Measurements from ENCODE around the gene PRDM16.

PRDM16 gene

DNA sequence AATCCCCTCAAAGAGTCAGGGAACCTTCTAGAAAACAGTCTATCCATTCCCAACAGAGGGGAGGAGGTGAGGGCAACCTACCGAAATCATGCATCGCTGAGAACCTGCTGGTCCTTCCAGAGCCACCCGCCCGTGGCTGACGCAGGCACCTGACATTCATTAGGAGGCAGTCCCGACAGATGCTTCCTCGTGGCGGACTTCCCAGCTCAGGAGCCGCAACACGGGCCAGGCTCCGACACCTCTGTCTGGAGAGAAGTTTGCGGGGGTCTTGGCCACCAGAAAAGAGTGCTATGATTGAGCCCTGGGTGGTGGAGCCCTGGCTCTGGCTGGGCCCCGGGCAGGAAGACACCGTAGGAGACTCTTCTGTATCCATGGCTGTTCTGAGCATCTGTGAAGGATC is 299.1 kb downstream of the PRDM16 start:
- DNase-seq: no peak

DNA sequence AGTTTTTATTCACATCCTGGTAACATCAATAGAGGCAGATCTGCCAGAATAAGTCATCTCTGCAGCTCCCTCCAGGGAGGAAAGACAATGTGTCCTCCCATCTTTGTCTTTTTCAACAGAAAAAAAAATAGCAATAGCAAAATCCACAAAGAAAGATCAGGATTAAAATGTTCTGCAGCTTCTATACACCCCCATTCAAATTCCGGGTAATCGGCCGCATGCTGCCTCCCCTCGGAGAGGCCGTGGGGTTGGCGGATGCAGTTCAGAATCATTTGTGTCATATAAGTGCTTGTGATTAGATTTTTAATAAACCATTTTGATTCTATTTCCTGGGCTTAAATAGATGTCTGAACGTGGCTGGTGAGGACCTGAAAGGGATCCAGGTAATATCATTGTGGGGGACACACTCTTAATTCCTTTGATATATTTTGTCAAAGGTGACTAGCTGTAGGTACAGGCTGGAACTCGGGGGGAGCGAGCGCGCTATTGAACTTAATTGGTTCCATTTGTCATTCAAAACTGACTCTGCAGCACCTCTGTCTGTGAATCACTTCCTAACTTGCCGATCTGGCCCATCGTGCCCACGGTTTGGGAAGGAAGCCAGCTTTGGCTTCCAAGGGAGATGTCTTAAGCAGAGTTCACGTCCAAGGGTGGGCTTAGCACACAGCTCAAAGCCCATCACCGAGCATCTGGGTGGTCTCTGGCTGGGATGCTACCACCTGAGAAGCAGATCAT is 299.9 kb downstream of the PRDM16 start:
- DNase-seq: no peak

DNA sequence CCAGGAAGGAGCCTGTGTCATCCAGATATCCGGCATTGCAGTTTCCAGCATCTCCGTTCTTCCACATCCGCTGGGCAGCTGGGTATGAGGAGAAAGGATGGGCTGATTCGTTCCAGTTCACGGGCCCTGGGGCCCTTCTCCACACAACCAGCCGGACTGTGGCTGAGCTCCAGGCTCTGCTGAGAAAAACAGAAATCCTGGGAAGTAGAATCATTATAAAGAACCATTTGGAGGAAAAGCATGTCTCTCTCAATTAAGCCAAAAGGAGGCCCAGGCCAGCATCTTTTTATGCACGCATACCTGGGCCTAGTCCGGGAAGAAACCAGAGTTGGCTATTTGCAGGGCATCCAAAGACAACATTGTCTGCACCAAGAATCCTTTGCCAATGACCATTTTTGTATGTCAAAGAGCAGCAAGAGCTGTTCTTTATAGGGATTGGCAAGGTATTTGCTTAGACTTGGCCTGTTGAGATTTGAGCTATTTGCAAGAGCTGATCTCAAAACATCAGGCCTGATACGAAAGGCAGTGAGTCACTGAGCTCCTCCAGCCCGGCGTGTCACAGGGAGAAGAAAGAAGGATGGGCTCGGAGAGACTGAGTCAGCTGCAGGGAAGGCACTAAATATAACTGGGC is 300.6 kb downstream of the PRDM16 start:
- no peak for DNase-seq

DNA sequence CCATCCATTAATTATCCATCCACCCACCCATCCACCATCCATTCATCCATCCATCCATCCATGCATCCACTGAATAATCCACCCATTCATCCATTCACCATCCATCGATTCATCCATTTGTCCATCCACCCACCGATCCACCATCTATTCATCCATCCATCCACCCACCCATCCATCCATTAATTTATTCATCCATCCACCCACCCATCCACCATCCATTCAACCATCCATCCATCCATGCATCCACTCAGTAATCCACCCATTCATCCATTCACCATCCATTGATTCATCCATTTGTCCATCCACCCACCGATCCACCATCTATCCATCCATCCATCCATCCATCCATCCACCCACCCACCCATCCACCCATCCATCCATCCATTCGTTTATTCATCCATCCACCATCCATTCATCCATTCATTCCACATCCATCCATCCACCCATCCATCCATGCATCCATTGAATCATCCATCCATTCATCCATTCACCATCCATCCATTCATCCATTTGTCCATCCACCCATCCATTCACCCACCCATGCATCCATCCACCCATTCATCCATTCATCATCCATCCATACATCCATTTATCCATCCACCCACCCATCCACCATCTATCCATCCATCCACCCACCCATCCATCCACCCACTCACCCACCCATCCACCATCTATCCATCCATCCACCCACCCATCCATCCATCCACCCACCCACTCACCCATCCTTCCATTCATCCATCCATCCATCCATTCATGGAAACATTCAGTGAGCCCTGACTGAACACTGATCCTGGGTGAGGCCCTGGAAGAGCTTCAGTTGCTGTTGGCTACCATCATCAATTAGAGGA is 302.1 kb downstream of the PRDM16 start:
- DNase-seq: no peak

DNA sequence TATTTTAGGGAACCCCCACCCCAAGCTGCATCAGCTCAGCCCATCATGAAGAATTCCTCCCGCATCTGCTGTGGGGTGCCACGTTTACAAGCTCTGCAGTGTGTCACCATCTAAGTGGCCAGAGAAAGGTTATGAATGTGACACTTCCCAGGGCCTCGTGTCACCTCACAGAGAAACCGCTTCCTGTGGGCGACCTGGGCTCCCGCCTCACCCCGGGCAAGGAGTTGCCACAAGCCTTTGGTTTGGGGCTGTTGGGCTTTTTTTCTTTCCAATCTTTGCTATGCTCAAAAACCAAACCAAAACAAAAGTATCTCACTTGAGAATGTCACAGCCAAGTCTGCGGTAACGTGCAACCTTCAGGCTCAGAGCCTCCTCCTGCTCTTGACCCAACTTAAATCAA is 303.3 kb downstream of the PRDM16 start:
- DNase-seq: no peak

DNA sequence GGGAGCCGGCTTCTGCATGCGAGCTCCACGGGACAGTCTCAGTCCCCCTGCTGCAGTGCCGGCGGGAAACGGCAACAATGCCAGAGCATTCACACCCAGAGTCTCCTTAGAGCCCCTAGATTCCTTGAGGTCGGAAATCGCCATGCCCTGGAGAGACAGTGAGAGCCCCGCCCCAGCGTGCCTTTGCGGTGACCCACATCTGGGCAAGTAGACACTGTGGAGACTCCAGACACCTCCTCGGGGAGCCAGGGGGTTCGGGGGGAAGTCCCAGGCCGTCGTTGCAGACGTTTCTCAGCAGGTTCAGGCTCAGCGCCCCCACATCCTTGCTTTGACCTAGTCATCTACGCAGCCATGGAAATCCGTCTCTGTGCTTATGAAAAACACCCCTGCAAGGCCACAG is 304.2 kb downstream of the PRDM16 start:
- DNase-seq: no peak

DNA sequence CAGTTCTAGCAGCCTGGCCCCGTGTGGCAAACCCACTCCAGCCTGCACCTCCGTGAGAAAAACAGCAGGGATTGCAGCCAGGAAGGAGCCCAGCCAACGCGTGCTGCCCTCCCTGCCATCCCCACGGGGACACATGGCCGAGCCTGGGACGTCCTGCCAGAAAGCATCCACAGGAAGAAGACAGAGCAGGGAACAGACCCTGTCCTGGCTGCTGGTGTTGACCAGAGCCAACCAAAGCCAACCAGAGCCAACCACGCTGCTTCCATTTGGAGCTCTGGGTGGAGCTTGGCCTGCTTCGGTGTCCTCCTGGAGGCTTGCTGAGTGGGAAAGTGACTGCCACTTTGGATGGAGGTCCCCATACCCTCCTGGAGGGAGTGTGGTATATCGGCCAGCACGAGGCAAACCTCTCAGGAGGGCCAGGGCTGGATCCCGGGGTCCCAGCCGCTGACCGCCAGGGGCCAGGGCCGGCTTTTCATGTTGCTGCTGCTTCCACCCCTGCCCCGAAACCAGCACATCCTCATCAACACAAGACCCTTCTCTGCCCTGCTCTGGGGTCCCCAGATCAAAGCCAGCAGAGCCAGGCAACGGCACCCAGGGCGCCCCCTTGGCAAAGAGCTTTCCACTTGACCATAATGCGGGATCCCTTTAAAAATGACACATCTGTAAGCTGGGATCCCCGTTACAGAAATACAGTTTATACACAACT is 304.9 kb downstream of the PRDM16 start:
- no peak for DNase-seq

DNA sequence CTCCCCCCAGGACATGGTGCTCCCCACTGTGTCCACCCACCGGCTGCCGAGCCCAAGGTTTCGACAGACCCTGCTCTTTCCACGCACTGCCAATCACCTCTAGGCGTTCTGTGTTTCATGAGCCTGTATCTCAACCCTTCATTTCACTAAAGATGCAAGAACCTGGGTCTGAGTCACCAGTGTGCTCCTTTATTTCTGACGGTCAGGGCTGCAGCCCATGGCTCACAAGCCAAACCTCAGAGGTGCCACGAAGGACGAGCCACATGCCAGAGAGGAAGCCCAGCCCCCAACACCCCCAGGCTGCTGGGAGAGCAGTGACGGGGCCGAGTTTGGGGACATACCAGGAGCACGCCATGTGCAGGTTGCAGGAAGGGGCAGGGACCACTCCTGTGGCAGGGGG is 306.2 kb downstream of the PRDM16 start:
- no peak for DNase-seq

DNA sequence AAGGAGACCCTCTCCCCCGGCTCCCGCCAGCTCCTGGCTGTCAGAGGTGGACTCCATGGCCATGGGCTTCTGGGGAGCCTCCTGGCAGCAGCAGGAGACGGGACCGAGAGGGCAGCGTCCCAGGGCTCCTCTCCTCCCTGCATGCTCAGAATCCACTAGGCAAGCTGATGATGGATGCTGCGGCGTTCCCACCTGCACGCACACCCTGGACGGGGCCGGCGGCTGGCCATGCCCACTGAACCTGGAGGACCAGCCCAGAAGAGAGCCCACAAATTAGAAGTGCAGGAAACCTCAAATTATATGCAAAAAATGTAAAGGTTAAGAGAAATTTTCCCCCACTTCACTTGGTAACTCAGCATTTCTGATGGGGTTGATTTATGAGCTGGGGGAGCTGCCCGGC is 308.2 kb downstream of the PRDM16 start:
- DNase-seq: no peak

DNA sequence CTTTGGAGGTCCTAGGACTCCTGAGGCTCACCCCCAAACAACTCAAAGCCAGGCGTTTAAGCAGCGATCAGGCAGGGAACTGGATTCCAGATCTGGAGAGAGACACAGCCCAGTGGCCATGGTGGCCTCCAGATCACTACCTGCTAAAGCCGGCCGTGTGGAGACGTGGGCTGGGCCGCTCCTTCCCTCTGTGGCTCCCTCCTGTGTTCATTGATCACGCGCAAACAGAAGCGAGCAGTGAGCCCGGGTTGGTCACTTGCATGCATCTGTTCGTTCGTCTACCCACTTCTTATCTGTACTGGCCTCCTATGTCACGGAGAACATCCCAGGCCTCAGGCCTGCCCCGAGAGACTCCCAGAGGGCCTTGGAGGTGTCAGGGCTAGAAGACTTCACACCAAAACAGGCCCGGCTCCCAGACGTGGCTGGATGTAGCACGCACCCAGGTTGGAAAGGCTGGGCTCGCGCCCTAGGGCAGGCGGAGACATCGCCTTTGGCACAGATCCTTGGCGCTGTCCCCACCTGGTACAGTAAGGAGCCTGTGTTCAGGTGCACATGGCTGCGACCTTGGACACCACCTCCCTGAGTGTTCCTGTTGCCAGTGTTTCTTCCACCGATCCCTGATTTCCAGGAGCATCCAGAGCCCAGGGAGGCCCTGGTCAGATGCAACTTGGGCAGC is 308.7 kb downstream of the PRDM16 start:
- DNase-seq: no peak

DNA sequence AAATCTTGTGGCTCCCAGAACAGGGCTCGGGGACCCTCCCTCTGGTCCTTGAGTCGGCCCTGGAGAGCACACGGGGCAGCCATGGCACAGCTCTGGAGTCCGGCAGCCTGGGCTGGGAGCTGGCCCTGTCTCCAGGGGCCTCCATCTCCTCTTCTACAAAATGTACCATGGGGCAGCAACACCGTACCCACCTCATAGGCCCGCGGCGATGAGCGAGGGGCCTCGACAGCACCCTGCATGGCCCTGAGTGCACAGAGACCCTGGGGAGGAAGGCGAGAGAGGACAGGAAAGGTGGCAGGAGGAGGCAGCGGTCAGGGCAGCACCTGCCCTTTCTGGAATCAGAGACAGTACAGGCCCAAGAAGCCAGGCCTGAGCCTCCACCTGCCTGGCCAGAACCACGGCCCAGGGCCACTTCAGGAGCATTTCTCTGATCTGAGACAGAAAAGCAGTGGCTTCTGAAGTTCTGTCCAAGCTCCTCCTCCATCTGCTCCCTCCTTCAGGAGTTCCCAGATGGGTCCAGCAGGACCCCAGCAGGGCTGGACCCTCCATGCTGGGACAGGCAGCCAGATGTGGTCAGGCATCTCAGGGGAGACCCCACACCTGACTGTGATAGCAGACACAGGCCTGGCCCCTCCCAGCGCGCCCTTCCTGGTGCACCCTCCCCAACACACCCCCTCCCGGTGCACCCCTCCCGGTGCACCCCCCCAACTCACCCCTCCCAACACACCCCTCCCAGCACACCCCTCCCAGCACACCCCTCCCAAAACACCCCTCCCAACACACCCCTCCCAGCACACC is 309.6 kb downstream of the PRDM16 start:
- no peak for DNase-seq

DNA sequence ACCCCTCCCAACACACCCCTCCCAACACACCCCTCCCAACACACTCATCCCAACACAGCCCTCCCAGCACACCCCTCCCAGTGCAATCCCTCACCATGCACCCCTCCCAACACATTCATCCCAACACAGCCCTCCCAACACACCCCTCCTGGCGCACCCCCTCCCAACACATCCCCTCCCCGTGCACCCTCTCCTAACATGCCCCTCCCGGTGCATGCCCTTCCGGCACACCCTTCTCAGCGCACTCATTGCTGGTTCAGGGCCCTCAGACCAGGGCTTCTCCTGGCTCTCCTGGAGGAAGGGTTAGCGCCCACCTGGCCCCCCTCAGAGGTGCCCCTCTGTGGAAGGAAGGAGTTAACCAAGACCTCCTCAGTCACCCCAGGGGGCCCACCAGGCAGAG is 310.9 kb downstream of the PRDM16 start:
- DNase-seq: no peak

DNA sequence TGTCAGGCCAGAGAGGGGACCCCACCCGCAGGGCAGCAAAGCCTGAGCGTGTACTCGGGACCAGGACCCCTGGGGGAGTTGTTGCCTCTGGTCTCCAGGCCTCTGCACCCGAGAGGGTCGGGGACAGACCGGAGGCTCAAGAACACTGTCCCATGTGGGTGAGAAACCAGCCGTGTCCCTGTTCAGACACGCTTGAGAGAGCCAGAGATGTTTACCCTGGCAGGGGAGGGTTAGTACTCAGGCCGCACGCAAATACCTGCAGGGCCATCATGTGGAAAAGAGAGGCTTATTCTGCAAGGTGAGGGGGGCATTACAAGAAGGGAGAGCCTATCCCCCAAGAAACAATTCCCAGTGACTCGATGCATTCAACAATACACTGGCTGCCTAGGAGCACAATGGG is 311.5 kb downstream of the PRDM16 start:
- no peak for DNase-seq

DNA sequence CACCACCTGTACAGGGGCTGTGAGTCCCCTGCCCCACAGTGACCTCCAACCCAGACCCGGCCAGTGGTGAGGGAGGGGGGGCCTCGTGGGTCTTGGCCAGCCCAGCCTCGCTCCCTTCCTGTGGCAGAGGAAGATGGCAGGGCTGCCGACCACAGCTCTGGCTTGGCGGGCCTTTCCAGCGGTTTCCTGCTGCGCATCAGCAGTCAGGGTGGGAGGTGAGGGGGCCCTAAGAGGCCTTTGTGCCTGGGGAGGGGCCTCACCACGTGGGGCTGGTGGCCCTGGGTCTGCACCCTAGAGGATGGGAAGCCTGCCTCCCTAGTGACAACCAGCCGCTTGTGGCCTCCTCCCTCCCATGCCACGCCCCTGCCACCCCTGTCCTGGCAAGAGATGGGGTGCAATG is 312.9 kb downstream of the PRDM16 start:
- no peak for DNase-seq

DNA sequence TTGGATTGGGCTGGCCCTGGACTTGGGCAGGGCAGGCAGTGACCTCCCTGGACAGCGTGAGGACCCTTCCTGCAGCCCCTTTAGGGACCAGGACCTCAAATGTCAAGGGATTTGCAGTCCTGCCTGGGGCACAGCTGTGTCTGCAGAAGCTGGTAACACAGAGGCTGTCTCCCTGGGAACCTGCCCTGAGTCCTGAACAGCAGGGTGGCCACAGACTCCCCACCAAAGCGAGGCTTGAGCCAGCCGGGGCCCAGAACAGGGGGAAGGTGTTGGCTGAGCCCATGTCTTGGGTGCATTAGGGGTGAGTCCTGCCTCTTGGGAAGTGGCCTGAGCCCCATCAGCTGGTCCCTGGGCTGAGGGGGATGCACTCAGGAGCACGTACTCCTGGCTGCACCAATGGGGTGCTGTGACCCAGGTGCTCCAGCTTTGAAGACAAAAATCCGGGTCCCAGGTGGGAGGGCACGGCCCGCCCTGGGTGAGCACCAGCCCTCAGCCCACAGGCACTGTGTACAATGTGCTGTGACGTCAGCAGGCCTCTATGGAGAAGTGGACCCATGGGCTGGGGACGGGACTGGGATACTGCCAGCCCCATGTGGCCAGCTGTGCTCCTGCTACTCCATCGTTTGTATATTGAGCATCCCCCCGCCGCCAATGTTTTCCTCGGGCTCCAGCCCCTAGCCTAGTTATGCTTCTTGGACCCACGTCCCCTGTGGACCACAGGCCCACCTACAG is 313.5 kb downstream of the PRDM16 start:
- DNase-seq: no peak

DNA sequence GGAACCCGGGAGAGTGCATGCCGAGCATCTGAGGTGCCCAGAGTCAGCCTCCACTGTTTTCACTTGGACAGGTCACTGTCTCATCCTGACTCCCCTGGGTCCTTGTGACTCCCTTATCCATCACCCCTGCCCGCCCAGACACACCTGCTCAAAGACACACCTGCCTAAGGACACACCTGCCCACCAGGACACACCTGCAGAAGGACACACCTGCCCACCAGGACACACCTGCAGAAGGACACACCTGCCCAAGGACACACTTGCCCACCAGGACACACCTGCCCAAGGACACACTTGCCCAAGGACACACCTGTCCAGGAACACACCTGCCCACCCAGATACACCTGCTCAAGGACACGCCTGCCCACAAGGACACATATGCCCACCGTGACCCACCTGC is 314.7 kb downstream of the PRDM16 start:
- DNase-seq: no peak

DNA sequence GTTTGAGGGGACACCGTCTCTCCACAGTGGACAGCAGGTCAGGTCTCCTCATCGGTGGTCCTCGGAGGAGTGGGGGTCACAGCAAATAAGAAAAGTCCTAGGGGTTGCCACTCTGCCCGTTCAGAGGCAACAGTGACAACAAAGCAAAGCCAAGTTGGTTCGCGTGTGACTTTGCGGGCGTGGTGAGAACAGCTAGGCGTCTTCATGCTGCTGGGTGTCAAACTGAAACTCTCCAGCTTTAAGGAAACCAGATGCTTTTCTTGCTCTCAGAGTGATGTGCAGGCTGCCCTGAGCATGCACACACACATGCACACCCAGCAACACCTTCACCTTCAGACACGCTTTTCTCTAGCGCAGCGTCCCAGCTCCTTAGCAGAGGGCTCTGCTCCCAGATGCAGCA is 315.4 kb downstream of the PRDM16 start:
- DNase-seq: no peak

DNA sequence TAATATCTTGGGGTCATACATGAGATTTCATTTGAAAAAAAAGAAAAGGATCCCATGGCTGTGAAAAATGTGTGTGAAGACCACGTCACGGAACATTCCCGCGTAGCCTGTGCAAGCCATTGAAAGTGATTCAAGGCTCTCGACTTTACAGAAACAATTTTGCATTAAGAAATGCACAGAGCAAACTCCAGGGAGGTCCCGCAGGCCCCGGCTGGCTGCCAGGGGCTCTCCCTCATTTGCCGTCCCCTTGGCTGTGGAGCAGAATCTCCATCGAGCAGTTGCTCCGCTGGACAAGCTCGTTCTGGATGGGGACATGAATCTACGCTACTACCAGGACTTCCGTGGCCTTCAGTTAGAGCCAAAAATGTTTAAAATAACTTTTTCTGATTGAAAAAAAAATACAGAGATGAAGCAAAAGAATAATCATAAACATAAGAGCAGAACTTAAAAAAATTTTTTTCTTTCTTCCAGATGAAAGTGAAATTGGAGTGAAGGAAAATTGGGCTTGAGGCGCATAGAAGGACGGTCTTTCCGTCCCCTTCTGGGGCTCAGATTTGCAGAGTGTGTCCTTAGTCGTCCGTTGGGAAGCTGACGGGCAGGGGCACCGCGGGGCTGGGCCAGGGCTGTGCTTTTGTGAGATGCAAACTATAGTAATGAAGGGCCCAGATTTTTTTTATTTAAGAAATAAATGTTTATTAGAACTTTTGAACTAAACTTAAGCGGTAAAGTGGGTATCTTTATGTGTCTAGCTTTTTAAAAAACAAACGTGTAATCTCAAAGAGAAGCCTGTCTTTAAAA is 317.4 kb downstream of the PRDM16 start:
- no peak for DNase-seq

DNA sequence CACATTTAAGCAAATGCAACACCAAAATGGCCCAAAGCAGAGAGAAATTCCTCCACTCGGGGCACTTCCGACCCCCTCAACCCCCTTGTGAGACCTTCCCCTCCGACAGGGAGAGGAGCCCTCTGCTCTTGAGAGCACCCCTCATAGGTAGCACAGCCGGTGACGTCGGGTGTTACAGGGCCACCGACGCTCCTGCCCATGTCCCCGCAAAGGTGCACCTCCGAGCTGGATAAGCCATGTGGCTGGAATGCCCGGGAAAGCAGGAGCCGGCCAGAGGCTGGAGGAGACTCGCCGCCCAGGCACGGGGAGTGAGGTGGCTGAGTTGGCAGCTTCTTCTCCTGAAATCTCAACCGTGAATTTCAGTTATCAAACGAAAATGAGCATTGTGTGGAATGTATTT is 318.4 kb downstream of the PRDM16 start:
- no peak for DNase-seq

DNA sequence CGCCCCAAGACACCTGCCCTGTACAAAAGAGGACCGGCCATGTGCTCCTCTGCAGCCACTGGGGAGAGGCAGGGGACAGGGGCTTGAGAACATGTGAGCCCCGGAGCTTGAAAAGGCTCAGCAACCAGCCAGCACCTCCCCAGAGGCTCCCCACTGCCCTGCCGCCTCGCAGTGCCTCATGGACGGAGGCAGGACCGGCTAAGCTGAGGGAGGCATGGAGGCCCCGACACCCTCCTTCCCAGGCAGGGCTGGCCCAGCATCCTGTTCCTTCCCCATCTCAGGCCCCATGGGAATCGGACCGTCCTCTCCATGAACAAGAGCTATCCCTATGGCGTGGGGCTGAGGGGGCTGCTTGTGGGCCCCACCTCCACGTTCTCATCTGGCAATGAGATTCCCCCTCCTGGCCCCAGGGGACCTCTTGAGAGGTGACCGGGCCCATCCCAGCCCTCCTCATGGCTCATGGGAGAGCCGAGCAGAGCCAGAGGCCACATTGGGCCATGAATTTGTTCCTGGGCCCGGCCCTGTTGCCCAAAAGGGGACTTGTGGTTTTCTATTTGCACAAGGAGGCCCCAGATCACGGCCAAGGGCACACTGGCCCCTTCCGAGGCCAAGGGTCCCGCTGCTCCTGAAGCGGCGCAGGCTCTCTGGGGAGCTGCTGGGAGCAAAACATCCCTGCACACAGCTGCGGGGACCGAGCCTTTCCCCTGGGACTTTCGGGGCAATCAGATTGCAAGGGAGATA is 320.3 kb downstream of the PRDM16 start:
- no peak for DNase-seq

All from CD4-positive, alpha-beta T cell treated with Interleukin-6 for 4 hours (primary cell).